ENCODE measurements around the gene TEKT5.
"Not testable (repeated sequence)": the region's sequence is repeated elsewhere in the genome, so short reads cannot be mapped to it uniquely, and the experiment has no call there.

TEKT5 gene

GRCh38 chr16:10694830-10695229 lies at the start of gene TEKT5:
Gene TEKT5, minus strand, starts transcription at chr16:10694930. Its CDS starts 57 bp downstream, at chr16:10694873.
- no peak for DNase-seq

- DNase-seq, result peak; percentile 97
These were observed 49.1 kb upstream of the TEKT5 start, which contains the start of gene NUBP1 for GRCh38 chr16:10743610-10744369. Gene NUBP1, plus strand, starts transcription at chr16:10743842. Its CDS starts 22 bp downstream, at chr16:10743864.

- DNase-seq, result no peak
These were observed 48.5 kb upstream of the TEKT5 start for GRCh38 chr16:10743227-10743609.

GRCh38 chr16:10741844-10742243 lies 47.1 kb upstream of the TEKT5 start:
- DNase-seq, result no peak

GRCh38 chr16:10741249-10741648 lies 46.5 kb upstream of the TEKT5 start:
- DNase-seq, result not testable (repeated sequence)

- DNase-seq, result no peak
These were observed 46.1 kb upstream of the TEKT5 start for GRCh38 chr16:10740845-10741208.

- DNase-seq, result no peak
These were observed 45.5 kb upstream of the TEKT5 start for GRCh38 chr16:10740000-10740844.

- no peak for DNase-seq
These were observed 43.7 kb upstream of the TEKT5 start for GRCh38 chr16:10738231-10739077.

GRCh38 chr16:10737068-10737625 lies 42.4 kb upstream of the TEKT5 start:
- DNase-seq, result peak; percentile 46

GRCh38 chr16:10731790-10732189 lies 37.1 kb upstream of the TEKT5 start:
- no peak for DNase-seq

- no peak for DNase-seq
These were observed 34.6 kb upstream of the TEKT5 start for GRCh38 chr16:10729104-10730048.

GRCh38 chr16:10728003-10728887 lies 33.5 kb upstream of the TEKT5 start:
- no peak for DNase-seq

- no peak for DNase-seq
These were observed 14.2 kb upstream of the TEKT5 start for GRCh38 chr16:10708969-10709368.

- DNase-seq, result no peak
These were observed 5.0 kb upstream of the TEKT5 start for GRCh38 chr16:10699756-10700155.

GRCh38 chr16:10694306-10694705 lies 424 bp downstream of the TEKT5 start:
- no peak for DNase-seq

- no peak for DNase-seq
These were observed 841 bp downstream of the TEKT5 start for GRCh38 chr16:10693889-10694288.

GRCh38 chr16:10692470-10692869 lies 2.3 kb downstream of the TEKT5 start:
- no peak for DNase-seq

GRCh38 chr16:10688726-10689125 lies 6.0 kb downstream of the TEKT5 start:
- DNase-seq, result no peak

- no peak for DNase-seq
These were observed 6.4 kb downstream of the TEKT5 start for GRCh38 chr16:10688291-10688690.

- no peak for DNase-seq
These were observed 9.0 kb downstream of the TEKT5 start for GRCh38 chr16:10685709-10686108.

All from GDM1 (cell line).